WTC11 (cell line): Measurements from ENCODE around the gene UTY. TPM values are rescaled to one million over a fixed set of nuclear protein-coding genes. Genes with fewer than 3 reads are reported as not detected.

ENCODE experiments used
- ATAC-seq: fragments of 200-7000 bp; cut with Tn5 transposase; 2 replicates; pipeline ENCODE4 v1.10.0; 2021; ENCODE audit warnings: mild to moderate bottlenecking, moderate library complexity
- CTCF ChIA-PET: fragments of 300-600 bp; sonication (Branson Sonifier 250); formaldehyde crosslinking; loops from one replicate; lab custom pipeline; 2021; ENCODE audit warnings: antibody characterized with exemption; lab: Charles Lee
- POLR2A ChIA-PET: fragments of 350-600 bp; sonication (Branson Sonifier 250); formaldehyde crosslinking; loops from one replicate; lab custom pipeline; 2021; ENCODE audit warnings: antibody characterized with exemption; lab: Charles Lee
- DNase-seq: peaks from one replicate; pipeline ENCODE4 v3.0.0; 2021; ENCODE audit warnings: low spot score
- H3K27ac Mint-ChIP-seq: 2 replicates; pipeline ENCODE4 v1.8.0; 2021; ENCODE audit warnings: mixed read lengths
- H3K27me3 Mint-ChIP-seq: 2 replicates; pipeline ENCODE4 v1.8.0; 2021; ENCODE audit warnings: low read depth, mild to moderate bottlenecking, moderate library complexity, mixed read lengths
- H3K36me3 Mint-ChIP-seq: 2 replicates; pipeline ENCODE4 v1.8.0; 2021; ENCODE audit warnings: mixed read lengths
- H3K4me1 Mint-ChIP-seq: 2 replicates; pipeline ENCODE4 v1.8.0; 2022; ENCODE audit warnings: mixed read lengths
- H3K4me3 Mint-ChIP-seq: 2 replicates; pipeline ENCODE4 v1.8.0; 2021; ENCODE audit warnings: mild to moderate bottlenecking, moderate library complexity, mixed read lengths
- H3K9me3 Mint-ChIP-seq: 2 replicates; pipeline ENCODE4 v1.8.0; 2021; ENCODE audit warnings: mixed read lengths
- CBFB ChIP-seq: sonication (generic); formaldehyde crosslinking; IDR thresholded peaks from 2 replicates; pipeline ENCODE4 v1.8.1; 2022; ENCODE audit warnings: mild to moderate bottlenecking, low read depth, missing genetic modification reagents
- CREM ChIP-seq: sonication (generic); formaldehyde crosslinking; IDR thresholded peaks from 2 replicates; pipeline ENCODE4 v1.8.1; 2022; ENCODE audit warnings: mild to moderate bottlenecking, missing genetic modification reagents, moderate library complexity
- ELF4 ChIP-seq: sonication (generic); formaldehyde crosslinking; IDR thresholded peaks from 2 replicates; pipeline ENCODE4 v1.8.1; 2022; ENCODE audit warnings: low read depth, mild to moderate bottlenecking, moderate library complexity, missing genetic modification reagents
- EMX1 ChIP-seq: fragments of 250-450 bp; sonication (Bioruptor Pico); IDR thresholded peaks from 2 replicates; pipeline ENCODE4 v1.8.0; 2021; ENCODE audit warnings: mild to moderate bottlenecking
- FOXK1 ChIP-seq: sonication (generic); formaldehyde crosslinking; IDR thresholded peaks from 2 replicates; pipeline ENCODE4 v1.8.0; 2022; ENCODE audit warnings: mild to moderate bottlenecking, moderate library complexity, missing genetic modification reagents
- NFYB ChIP-seq: sonication (generic); formaldehyde crosslinking; conservative IDR thresholded peaks from 2 replicates; pipeline ENCODE4 v1.8.0; 2022; ENCODE audit warnings: low read depth, missing genetic modification reagents
- NR2C2 ChIP-seq: sonication (generic); formaldehyde crosslinking; IDR thresholded peaks from 2 replicates; pipeline ENCODE4 v1.8.0; 2022; ENCODE audit warnings: mild to moderate bottlenecking, missing genetic modification reagents
- TEAD1 ChIP-seq: sonication (generic); formaldehyde crosslinking; IDR thresholded peaks from 2 replicates; pipeline ENCODE4 v1.8.0; 2022; ENCODE audit warnings: mild to moderate bottlenecking, missing genetic modification reagents
- ZBTB21 ChIP-seq: sonication (generic); formaldehyde crosslinking; IDR thresholded peaks from 2 replicates; pipeline ENCODE4 v1.8.1; 2023; ENCODE audit warnings: mild to moderate bottlenecking, missing genetic modification reagents, borderline replicate concordance
- ZNF121 ChIP-seq: sonication (generic); formaldehyde crosslinking; IDR thresholded peaks from 2 replicates; pipeline ENCODE4 v1.8.0; 2023; ENCODE audit warnings: missing genetic modification reagents
- ZNF317 ChIP-seq: sonication (generic); formaldehyde crosslinking; IDR thresholded peaks from 2 replicates; pipeline ENCODE4 v1.8.1; 2023; ENCODE audit warnings: low read depth, mild to moderate bottlenecking, moderate library complexity, missing genetic modification reagents, borderline replicate concordance
- ZNF416 ChIP-seq: fragments of 250-450 bp; sonication (Bioruptor Pico); IDR thresholded peaks from 2 replicates; pipeline ENCODE4 v1.9.0; 2021; ENCODE audit warnings: mild to moderate bottlenecking, inconsistent platforms
- total RNA-seq: library from RNA; stranded (reverse); gene quantifications from 3 replicates; pipeline ENCODE4 v1.2.3, GENCODE V29; 2021
- TF ChIP-seq, protein P1 (sequence below): sonication (generic); formaldehyde crosslinking; IDR thresholded peaks from 2 replicates; pipeline ENCODE4 v1.8.0; 2023; ENCODE audit warnings: missing genetic modification reagents, mild to moderate bottlenecking, borderline replicate concordance
- TF ChIP-seq, protein P2 (sequence below): sonication (generic); formaldehyde crosslinking; IDR thresholded peaks from 2 replicates; pipeline ENCODE4 v1.8.1; 2023; ENCODE audit warnings: mild to moderate bottlenecking, missing genetic modification reagents, moderate library complexity
- TF ChIP-seq, protein P3 (sequence below): sonication (generic); formaldehyde crosslinking; IDR thresholded peaks from 2 replicates; pipeline ENCODE4 v1.8.0; 2022; ENCODE audit warnings: mild to moderate bottlenecking, missing genetic modification reagents
- TF ChIP-seq, protein P4 (sequence below): fragments of 250-450 bp; sonication (Bioruptor Pico); conservative IDR thresholded peaks from 2 replicates; pipeline ENCODE4 v1.9.0; 2021; ENCODE audit warnings: mild to moderate bottlenecking
- TF ChIP-seq, protein P5 (sequence below): sonication (generic); formaldehyde crosslinking; IDR thresholded peaks from 2 replicates; pipeline ENCODE4 v1.8.0; 2023; ENCODE audit warnings: mild to moderate bottlenecking, missing genetic modification reagents
- TF ChIP-seq, protein P6 (sequence below): sonication (generic); formaldehyde crosslinking; IDR thresholded peaks from 2 replicates; pipeline ENCODE4 v1.8.1; 2023; ENCODE audit warnings: mild to moderate bottlenecking, moderate library complexity, missing genetic modification reagents

UTY gene
- total RNA-seq, 1 experiment from 2014 or later: 23.3 TPM

DNA sequence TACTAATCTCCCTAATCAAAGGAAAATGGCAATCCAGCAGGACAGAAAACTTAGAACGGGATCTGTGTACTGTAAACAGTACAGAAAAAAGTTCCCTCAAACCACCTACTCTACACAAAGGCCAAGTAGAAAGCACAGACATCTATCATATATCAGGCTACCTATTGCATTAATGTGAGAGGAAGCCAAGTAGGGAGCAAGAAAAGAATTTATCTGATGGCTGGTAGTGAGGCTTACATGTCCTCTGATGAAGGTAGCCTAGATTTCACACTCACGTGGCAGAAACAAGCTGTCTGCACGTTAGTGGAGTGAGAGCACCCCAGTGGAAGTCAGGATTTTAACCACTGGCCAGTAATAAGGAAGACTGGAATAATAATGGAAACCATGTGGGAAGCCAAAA lies 28.3 kb downstream of the UTY start (continued):
- TF ChIP-seq, protein P1, sequence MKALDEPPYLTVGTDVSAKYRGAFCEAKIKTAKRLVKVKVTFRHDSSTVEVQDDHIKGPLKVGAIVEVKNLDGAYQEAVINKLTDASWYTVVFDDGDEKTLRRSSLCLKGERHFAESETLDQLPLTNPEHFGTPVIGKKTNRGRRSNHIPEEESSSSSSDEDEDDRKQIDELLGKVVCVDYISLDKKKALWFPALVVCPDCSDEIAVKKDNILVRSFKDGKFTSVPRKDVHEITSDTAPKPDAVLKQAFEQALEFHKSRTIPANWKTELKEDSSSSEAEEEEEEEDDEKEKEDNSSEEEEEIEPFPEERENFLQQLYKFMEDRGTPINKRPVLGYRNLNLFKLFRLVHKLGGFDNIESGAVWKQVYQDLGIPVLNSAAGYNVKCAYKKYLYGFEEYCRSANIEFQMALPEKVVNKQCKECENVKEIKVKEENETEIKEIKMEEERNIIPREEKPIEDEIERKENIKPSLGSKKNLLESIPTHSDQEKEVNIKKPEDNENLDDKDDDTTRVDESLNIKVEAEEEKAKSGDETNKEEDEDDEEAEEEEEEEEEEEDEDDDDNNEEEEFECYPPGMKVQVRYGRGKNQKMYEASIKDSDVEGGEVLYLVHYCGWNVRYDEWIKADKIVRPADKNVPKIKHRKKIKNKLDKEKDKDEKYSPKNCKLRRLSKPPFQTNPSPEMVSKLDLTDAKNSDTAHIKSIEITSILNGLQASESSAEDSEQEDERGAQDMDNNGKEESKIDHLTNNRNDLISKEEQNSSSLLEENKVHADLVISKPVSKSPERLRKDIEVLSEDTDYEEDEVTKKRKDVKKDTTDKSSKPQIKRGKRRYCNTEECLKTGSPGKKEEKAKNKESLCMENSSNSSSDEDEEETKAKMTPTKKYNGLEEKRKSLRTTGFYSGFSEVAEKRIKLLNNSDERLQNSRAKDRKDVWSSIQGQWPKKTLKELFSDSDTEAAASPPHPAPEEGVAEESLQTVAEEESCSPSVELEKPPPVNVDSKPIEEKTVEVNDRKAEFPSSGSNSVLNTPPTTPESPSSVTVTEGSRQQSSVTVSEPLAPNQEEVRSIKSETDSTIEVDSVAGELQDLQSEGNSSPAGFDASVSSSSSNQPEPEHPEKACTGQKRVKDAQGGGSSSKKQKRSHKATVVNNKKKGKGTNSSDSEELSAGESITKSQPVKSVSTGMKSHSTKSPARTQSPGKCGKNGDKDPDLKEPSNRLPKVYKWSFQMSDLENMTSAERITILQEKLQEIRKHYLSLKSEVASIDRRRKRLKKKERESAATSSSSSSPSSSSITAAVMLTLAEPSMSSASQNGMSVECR (CRISPR knock-in tag): no peak
- no peak for TF ChIP-seq ZNF416 (CRISPR knock-in tag)
- no peak for TF ChIP-seq ZNF121 (CRISPR knock-in tag)
- TF ChIP-seq, protein P2, sequence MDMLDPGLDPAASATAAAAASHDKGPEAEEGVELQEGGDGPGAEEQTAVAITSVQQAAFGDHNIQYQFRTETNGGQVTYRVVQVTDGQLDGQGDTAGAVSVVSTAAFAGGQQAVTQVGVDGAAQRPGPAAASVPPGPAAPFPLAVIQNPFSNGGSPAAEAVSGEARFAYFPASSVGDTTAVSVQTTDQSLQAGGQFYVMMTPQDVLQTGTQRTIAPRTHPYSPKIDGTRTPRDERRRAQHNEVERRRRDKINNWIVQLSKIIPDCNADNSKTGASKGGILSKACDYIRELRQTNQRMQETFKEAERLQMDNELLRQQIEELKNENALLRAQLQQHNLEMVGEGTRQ (CRISPR knock-in tag): no peak
- TF ChIP-seq, all 79 proteins: peak for 0

DNA sequence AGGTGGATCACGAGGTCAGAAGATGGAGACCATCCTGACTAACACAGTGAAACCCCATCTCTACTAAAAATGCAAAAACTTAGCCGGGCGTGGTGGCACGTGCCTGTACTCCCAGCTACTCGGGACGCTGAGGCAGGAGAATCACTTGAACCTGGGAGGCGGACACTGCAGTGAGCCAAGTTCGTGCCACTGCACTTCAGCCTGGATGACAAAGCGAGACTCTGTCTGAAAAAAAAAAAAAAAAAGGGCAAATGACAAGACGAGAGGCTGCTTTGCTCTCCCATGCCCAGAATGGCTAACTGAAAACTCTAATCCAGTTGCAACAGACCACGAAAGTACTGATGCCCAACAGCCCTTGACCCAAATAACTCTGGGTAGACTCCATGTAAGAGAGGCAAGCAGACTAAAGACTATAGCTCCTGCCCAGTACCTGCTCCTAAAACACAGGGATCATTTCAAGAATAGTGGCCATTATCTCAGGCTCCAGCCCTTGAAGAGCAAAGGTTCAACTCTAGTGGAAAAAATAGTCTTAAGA lies 29.2 kb downstream of the UTY start:
- ATAC-seq: no peak
- Mint-ChIP-seq H3K9me3 (no peaks in the 10 kb centered on the region), H3K27me3 (no peaks in the 10 kb centered on the region), H3K27ac (no peak overlapping the region), H3K4me3 (no peak overlapping the region), H3K36me3 (peaks cover 12% of the 10 kb centered on the region), H3K4me1 (peaks cover 18% of the 10 kb centered on the region)
- CTCF ChIA-PET: interaction anchor here (1.6 kb wide), 1 partner anchor 14 kb away, joined by 5 read pairs; no protein-coding TSS in a partner anchor
- POLR2A ChIA-PET: no interaction called here
- no peak for DNase-seq
- TF ChIP-seq ZBTB21 (CRISPR knock-in tag) (no peak), ZNF416 (CRISPR knock-in tag) (no peak), CREM (CRISPR knock-in tag) (no peak), ZNF317 (CRISPR knock-in tag) (no peak), CBFB (no peak), ELF4 (CRISPR knock-in tag) (no peak), FOXK1 (no peak), NFYB (CRISPR knock-in tag) (no peak), NR2C2 (no peak), EMX1 (CRISPR knock-in tag) (no peak), TEAD1 (CRISPR knock-in tag) (no peak)
- TF ChIP-seq, protein P3, sequence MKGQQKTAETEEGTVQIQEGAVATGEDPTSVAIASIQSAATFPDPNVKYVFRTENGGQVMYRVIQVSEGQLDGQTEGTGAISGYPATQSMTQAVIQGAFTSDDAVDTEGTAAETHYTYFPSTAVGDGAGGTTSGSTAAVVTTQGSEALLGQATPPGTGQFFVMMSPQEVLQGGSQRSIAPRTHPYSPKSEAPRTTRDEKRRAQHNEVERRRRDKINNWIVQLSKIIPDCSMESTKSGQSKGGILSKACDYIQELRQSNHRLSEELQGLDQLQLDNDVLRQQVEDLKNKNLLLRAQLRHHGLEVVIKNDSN (CRISPR knock-in tag): no peak
- TF ChIP-seq, protein P4, sequence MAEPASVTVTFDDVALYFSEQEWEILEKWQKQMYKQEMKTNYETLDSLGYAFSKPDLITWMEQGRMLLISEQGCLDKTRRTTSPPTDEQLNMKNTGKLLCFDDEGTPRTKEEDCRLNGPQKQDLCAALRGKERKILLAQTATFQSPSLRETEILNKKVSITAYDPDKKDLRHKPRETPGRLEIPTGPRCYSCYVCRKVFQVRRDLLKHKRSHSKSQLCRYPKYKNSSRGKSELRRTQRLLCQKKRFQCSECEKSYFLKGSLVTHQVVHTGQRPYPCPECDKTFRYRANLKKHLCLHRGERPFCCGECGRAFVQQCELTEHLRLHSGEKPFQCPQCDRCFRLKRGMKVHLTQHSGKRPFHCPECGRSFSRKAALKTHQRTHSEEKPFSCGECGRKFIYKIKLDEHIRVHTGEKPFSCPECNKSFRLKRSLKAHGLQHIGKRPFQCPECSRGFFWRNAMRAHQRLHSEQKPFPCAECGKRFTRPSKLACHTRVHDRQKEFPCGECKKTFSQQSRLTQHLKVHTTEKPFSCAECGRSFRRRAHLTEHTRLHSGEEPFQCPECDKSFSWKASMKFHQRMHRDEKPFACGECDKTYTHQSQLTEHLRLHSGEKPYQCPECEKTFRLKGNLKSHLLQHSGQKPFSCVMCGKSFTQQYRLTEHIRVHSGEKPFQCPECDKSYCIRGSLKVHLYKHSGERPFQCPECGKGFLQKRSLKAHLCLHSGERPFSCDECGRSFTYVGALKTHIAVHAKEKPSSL (CRISPR knock-in tag): no peak
- TF ChIP-seq, protein P5, sequence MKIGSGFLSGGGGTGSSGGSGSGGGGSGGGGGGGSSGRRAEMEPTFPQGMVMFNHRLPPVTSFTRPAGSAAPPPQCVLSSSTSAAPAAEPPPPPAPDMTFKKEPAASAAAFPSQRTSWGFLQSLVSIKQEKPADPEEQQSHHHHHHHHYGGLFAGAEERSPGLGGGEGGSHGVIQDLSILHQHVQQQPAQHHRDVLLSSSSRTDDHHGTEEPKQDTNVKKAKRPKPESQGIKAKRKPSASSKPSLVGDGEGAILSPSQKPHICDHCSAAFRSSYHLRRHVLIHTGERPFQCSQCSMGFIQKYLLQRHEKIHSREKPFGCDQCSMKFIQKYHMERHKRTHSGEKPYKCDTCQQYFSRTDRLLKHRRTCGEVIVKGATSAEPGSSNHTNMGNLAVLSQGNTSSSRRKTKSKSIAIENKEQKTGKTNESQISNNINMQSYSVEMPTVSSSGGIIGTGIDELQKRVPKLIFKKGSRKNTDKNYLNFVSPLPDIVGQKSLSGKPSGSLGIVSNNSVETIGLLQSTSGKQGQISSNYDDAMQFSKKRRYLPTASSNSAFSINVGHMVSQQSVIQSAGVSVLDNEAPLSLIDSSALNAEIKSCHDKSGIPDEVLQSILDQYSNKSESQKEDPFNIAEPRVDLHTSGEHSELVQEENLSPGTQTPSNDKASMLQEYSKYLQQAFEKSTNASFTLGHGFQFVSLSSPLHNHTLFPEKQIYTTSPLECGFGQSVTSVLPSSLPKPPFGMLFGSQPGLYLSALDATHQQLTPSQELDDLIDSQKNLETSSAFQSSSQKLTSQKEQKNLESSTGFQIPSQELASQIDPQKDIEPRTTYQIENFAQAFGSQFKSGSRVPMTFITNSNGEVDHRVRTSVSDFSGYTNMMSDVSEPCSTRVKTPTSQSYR (CRISPR knock-in tag): no peak
- TF ChIP-seq, protein P6, sequence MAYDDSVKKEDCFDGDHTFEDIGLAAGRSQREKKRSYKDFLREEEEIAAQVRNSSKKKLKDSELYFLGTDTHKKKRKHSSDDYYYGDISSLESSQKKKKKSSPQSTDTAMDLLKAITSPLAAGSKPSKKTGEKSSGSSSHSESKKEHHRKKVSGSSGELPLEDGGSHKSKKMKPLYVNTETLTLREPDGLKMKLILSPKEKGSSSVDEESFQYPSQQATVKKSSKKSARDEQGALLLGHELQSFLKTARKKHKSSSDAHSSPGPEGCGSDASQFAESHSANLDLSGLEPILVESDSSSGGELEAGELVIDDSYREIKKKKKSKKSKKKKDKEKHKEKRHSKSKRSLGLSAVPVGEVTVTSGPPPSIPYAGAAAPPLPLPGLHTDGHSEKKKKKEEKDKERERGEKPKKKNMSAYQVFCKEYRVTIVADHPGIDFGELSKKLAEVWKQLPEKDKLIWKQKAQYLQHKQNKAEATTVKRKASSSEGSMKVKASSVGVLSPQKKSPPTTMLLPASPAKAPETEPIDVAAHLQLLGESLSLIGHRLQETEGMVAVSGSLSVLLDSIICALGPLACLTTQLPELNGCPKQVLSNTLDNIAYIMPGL (CRISPR knock-in tag): no peak
- TF ChIP-seq, protein P1 (CRISPR knock-in tag): no peak
